Measurements from ENCODE around the gene PLOD2. TPM values are rescaled to one million over a fixed set of nuclear protein-coding genes. Genes with fewer than 3 reads are reported as not detected.

PLOD2 gene
- polyA plus RNA-seq, 1 donor, result 11.8 TPM

DNA sequence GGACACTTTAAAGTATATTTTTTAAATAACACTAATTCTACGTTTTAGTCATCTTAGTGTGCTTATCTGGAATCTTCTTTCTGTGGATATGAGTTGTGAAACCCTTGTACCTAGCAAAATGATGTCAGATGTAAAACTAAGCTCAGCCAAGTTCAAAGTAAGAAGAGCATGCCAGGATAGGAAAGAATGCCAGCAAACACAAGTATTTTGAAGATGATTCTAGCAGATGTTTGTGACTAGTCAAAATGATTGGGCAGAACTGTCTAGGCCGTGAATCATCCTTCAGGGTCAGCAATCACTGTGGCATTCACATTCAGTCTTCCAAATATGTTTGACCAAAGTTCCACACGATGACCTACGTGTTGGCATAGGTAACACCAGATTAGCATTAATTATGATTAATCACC is 5.4 kb upstream of the PLOD2 start:
- DNase-seq (ENCODE audit: low read depth), result no peak

DNA sequence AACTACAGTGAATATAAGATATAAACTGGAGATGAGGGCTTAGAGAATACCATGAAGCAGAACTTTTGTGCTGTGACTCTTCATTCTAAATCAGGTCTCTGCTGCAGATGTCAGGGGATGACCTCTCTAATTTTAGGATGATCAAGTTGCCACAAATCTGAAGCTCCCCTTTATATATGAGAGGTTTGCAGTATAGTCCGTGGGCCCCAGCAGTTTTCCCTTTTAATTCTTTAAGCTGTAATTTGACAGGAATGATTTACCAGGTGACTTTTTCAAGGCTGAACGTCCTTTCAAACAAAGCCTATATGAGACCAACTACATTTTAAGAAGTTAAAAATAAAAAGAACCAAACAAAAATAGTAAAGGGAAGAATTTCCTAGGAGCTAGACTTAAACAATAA is 4.9 kb upstream of the PLOD2 start:
- no peak for DNase-seq (ENCODE audit: low read depth)

GRCh38 chr3:146164971-146165769 is 4.2 kb upstream of the PLOD2 start:
- DNase-seq (ENCODE audit: low read depth), result no peak

- DNase-seq (ENCODE audit: low read depth), result no peak
These were observed 3.5 kb upstream of the PLOD2 start for GRCh38 chr3:146164506-146164905.

- no peak for DNase-seq (ENCODE audit: low read depth)
These were observed 3.1 kb upstream of the PLOD2 start for GRCh38 chr3:146164071-146164470.

DNA sequence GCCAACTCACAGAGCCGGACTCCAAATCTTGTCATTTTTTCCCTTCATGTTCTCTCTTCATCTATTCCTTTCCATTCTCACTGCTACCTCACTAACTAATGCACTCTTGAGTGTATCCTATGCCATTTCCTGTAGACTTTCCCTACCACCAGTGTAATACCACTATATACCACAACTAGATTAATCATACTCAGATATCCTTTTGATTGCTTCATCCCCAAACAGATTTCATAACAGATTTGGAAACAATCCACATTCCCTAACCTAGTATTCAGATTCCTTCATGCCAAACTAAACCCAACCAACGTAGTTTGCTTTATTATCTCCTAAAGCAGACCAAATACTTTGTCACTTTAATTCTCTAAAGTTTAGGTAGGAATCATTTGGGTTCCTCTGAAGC is 2.6 kb upstream of the PLOD2 start:
- no peak for DNase-seq (ENCODE audit: low read depth)

DNA sequence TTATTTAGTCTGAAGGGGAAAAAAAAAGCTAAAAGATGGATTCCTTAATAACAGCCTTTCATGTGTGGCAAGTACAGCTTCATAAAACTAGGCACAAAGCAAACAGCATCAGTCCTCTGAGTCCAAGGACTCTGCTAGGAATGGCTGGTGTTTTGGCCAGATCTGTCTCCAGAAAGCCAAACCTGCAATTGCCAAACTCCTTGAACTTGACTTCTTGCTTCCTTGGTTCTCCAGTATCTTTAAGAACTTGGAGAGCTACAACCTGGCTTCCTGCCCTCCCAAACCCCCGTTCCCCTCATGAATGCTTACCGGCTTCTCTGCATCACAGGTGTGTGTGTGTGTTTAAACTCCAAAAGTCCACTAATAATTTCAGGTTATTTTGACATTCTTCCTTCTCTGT is 1.6 kb upstream of the PLOD2 start:
- DNase-seq (ENCODE audit: low read depth), result no peak

GRCh38 chr3:146161663-146162002 is 649 bp upstream of the PLOD2 start:
- DNase-seq (ENCODE audit: low read depth), result no peak

DNA sequence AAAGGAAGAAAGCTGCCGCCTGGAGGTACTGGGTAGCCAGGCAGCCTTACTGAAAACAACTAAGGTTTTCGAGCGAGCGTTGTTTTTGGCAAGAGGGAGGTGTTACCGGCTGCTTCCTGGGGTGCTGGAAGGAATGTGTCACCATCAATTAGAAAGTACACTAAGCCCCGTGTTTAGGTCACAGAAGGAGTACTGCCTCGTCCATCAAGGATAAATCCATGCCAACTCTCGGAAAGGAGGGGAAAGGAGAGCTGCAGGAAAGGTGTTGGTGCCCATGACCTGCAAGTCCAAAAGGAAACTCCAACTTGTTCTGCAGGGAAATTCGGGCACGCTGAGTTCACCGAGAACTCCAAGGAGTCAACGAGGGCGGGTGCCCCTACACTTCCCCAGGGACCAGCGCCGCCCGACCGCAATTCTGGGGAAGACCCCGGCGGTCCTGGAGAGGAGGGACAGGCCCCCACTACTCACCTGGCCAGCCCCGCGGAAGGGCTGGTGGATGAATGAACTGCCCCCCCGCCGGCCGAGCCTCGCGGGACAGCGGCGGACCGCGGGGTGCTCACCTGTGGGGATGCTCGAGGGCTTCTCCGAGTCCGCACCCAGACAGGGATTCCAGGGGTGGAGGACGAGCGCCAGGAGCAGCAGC is 542 bp downstream of the PLOD2 start:
- DNase-seq (ENCODE audit: low read depth), result no peak

GRCh38 chr3:146159616-146160320 is 1.2 kb downstream of the PLOD2 start:
- DNase-seq (ENCODE audit: low read depth), result no peak

GRCh38 chr3:146159037-146159436 is 1.9 kb downstream of the PLOD2 start:
- no peak for DNase-seq (ENCODE audit: low read depth)

- no peak for DNase-seq (ENCODE audit: low read depth)
These were observed 3.5 kb downstream of the PLOD2 start for GRCh38 chr3:146157325-146158060.

- no peak for DNase-seq (ENCODE audit: low read depth)
These were observed 4.2 kb downstream of the PLOD2 start for GRCh38 chr3:146156666-146157314.

- DNase-seq (ENCODE audit: low read depth), result no peak
These were observed 4.9 kb downstream of the PLOD2 start for GRCh38 chr3:146156095-146156494.

GRCh38 chr3:146154995-146155394 is 6.0 kb downstream of the PLOD2 start:
- no peak for DNase-seq (ENCODE audit: low read depth)

DNA sequence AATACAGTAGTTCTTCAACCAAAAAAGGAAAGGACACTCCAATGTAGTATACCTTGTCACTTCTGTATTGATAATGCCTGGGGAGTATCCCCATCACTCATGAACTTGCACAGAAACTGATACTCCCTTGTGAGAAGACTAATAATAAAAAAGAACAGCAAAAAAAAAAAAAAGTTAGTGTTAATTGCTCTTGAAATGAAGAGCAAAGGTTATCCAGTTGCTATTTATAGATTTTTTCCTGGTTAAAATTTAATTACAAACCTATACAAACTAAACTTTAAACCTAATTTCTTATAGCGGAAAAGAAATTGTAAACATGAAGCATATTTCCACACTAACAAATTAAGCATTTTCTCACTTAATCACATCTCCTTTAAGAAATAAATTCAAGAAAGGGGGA is 6.7 kb downstream of the PLOD2 start:
- DNase-seq (ENCODE audit: low read depth), result no peak

GRCh38 chr3:146153429-146153828 is 7.6 kb downstream of the PLOD2 start:
- no peak for DNase-seq (ENCODE audit: low read depth)

DNA sequence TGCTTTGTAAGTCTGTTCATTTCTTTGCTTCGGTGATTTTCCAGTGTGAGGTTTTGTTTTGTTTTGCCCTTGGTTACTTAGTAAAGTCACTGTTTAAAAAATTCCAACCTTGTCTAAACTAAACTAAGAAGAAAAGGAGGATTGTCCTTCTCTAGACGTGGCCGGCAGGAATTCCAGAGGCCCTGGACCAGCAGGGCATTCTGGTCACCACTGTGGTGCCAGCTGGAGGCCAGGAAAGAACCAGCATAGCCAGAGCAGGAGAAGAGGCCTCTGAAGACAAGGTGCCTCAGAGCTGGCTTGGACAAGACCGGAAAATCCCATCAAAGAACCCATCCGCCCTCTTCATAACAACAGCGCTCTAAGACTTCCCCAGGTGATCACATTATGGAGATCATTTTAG is 8.2 kb downstream of the PLOD2 start:
- no peak for DNase-seq (ENCODE audit: low read depth)

- DNase-seq (ENCODE audit: low read depth), result no peak
These were observed 12.5 kb downstream of the PLOD2 start for GRCh38 chr3:146148468-146148931.

- DNase-seq (ENCODE audit: low read depth), result no peak
These were observed 15.3 kb downstream of the PLOD2 start for GRCh38 chr3:146145642-146146041.

DNA sequence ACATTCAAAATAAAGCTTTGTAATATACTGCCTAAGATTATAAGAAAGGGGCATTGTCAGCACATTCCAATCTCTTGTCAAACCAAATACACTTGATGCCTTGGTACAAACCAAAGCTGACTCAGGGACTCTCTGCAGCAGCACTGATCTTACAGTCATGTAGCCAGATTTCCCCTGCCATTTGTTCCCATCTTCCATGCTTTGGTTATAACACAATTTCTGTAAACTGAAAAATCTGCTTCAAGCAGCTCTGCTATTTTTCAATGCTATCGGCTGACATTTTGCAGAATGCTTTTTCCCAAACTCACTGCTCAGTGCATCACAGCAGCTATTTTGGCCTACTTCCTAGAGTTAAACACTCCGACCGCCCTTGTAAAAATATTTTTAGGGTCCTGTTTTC is 18.2 kb downstream of the PLOD2 start:
- no peak for DNase-seq (ENCODE audit: low read depth)

All from forelimb muscle (tissue), 1 donor.